Gastroesophageal sphincter (tissue), 3 donors: ENCODE results near the gene NBL1.

ENCODE experiments used
- EP300 ChIP-seq: sonication (generic); formaldehyde crosslinking; IDR thresholded peaks from one replicate; pipeline ENCODE4 v1.6.1; 2017; ENCODE audit warnings: antibody characterized with exemption, mild to moderate bottlenecking
- POLR2A ChIP-seq, 2 donors: fragments of 450-650 bp; IDR thresholded peaks; one replicate each; pipeline ENCODE4 v1.6.1; 2017; ENCODE audit warnings: antibody characterized with exemption in 2 of 2, mild to moderate bottlenecking in 2 of 2, moderate library complexity in 1 of 2
- POLR2AphosphoS5 ChIP-seq: sonication (generic); formaldehyde crosslinking; IDR thresholded peaks from one replicate; pipeline ENCODE4 v1.6.1; 2017; ENCODE audit warnings: antibody characterized with exemption
- TF ChIP-seq, protein P1 (sequence below), 4 experiments: fragments of 200-600 bp in 2 of 4; fragments of 450-650 bp in 2 of 4; sonication (generic) in 1 of 4; IDR thresholded peaks; one replicate each; pipeline ENCODE4 v1.5.1; 2017 to 2019; ENCODE audit warnings: antibody characterized with exemption in 4 of 4, mild to moderate bottlenecking in 2 of 4, moderate library complexity in 2 of 4

DNA sequence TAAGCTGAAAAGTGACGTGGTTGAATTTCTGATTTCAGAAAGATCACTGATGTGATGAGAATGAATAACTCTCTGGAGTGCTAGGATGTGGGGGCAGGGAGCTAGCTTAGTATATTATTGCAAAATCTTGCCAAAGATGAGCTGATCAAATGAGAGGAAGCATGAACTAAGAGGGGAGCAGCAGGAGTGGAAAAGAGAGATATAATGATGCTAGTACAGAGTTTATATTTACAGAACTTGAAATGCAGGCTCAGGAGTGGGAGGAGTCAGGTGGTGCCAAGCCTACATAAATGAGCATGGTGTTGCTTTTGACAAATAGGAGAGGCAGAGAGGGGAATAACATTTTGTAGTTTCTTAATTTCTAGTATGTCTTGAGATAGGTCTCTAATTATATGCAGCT lies 38.1 kb upstream of the NBL1 start:
- TF ChIP-seq, protein P1, sequence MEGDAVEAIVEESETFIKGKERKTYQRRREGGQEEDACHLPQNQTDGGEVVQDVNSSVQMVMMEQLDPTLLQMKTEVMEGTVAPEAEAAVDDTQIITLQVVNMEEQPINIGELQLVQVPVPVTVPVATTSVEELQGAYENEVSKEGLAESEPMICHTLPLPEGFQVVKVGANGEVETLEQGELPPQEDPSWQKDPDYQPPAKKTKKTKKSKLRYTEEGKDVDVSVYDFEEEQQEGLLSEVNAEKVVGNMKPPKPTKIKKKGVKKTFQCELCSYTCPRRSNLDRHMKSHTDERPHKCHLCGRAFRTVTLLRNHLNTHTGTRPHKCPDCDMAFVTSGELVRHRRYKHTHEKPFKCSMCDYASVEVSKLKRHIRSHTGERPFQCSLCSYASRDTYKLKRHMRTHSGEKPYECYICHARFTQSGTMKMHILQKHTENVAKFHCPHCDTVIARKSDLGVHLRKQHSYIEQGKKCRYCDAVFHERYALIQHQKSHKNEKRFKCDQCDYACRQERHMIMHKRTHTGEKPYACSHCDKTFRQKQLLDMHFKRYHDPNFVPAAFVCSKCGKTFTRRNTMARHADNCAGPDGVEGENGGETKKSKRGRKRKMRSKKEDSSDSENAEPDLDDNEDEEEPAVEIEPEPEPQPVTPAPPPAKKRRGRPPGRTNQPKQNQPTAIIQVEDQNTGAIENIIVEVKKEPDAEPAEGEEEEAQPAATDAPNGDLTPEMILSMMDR (IDR thresholded peaks at IDR 0.05) = no peak
- no peak for TF ChIP-seq POLR2A (IDR thresholded peaks at IDR 0.05)
- TF ChIP-seq EP300 = no peak
- TF ChIP-seq POLR2AphosphoS5 = no peak
